ENCODE measurements around the gene PIF1.

DNA sequence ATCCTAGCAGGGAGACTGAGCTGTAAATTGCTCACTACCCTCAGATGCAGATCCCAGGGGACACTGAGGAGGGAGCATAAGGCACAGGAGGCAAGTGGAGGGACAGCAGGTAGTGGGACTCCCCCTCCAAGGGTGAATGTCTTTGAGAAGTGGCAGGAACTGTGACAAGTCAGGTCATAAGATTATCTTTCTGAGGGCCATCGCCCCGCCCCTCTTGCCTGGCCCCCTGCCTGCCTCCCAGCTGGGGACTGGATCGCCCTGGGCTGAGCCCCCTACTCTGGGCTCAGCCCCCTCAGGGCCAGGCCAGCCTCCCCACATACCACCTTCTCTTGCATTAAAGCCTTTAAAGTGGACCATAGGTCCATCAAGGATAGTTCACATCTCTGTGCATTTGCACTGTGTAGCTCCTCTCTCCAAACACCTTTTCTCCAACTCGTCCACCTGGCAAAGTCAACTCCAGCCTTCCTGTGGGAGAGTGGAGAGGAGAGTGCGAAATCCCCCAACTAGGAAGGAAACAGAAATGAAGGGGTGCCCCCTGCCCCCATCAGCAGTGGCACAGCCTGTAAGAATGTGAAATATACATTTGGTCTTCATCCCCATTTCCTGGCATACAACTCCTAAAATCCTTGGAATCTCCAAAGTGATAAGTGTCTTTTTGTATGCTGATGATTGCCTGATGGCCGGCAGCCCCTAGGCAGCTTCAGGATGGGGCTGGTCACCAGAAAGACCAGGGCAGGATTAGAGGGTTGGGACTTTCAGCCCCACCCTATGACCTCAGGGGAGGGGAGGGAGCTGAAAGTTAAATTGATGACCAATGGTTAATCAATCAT lies 14.7 kb downstream of the PIF1 start:
- TF ChIP-seq CTCF (IDR thresholded peaks at IDR 0.05) (no peak), POLR2A (IDR thresholded peaks at IDR 0.05) (no peak), POLR2AphosphoS5 (IDR thresholded peaks at IDR 0.05) (no peak)
